GM12878 (cell line): ENCODE measurements around the gene LRP1B. TPM values are rescaled to one million over a fixed set of nuclear protein-coding genes. Genes with fewer than 3 reads are reported as not detected.

Experiments
- ATAC-seq: fragments of 200-7000 bp; cut with Tn5 transposase; 3 replicates; pipeline ENCODE4 v1.9.1; 2020; ENCODE audit warnings: mild to moderate bottlenecking, moderate library complexity
- BruUV-seq: library from RNA; stranded (reverse); fragments of 400-500 nt; replicated peaks from 2 replicates; lab custom pipeline; 2021; lab: Mats Ljungman, UMichigan
- CTCF ChIA-PET: fragments of 300-600 bp; sonication (Branson Sonifier 250); formaldehyde crosslinking; extraction: SDS; loops from one replicate; lab custom pipeline; 2021; ENCODE audit warnings: inconsistent platforms; lab: Yijun Ruan, JAX
- POLR2A ChIA-PET: fragments of 350-600 bp; formaldehyde crosslinking; extraction: SDS; loops from one replicate; lab custom pipeline; 2021; ENCODE audit warnings: inconsistent platforms; lab: Charles Lee
- RAD21 ChIA-PET: fragments of 300-600 bp; sonication (Branson Sonifier 250); formaldehyde crosslinking; loops from one replicate; lab custom pipeline; 2023; ENCODE audit warnings: antibody characterized with exemption; ENCODE audit not compliant: unreplicated experiment; lab: Charles Lee
- SMC1A ChIA-PET: fragments of 300-600 bp; sonication (Branson Sonifier 250); formaldehyde crosslinking; loops from one replicate; lab custom pipeline; 2023; ENCODE audit not compliant: unreplicated experiment, uncharacterized antibody; lab: Charles Lee
- DNase-seq: peaks from one replicate; pipeline ENCODE4 v3.0.0-alpha.2; 2011; ENCODE audit warnings: low read depth, low spot score
- FAIRE-seq: peaks from 3 replicates; lab custom pipeline; 2011; peaks lifted over from hg19 to GRCh38; lab: Jason Lieb, UNC
- H2AFZ ChIP-seq: 2 replicates; pipeline ENCODE4 v1.6.0; 2011; ENCODE audit warnings: low read depth, low read length, control low read depth; ENCODE audit not compliant: control insufficient read depth
- H3K27ac ChIP-seq: 2 replicates; pipeline ENCODE4 v1.5.1; 2011; ENCODE audit warnings: control low read depth; ENCODE audit not compliant: control insufficient read depth, insufficient read depth
- H3K27me3 ChIP-seq, 2 experiments: replicated peaks in 1 of 2; 2 replicates each; pipeline versions ENCODE4 v1.6.0 to v1.6.1; 2011; ENCODE audit warnings: low read length in 1 of 2; ENCODE audit not compliant: control insufficient read depth in 2 of 2, insufficient read depth in 2 of 2
- H3K36me3 ChIP-seq, 2 experiments: 2 replicates each; pipeline ENCODE4 v1.5.1; 2011; ENCODE audit warnings: low read length in 1 of 2; ENCODE audit not compliant: control insufficient read depth in 2 of 2, insufficient read depth in 2 of 2
- H3K4me1 ChIP-seq: 2 replicates; pipeline ENCODE4 v1.6.1; 2011; ENCODE audit warnings: mild to moderate bottlenecking, low read length, moderate library complexity, mixed read lengths; ENCODE audit not compliant: control insufficient read depth, insufficient read depth
- H3K4me2 ChIP-seq: 2 replicates; pipeline ENCODE4 v1.6.0; 2011; ENCODE audit warnings: control low read depth; ENCODE audit not compliant: control insufficient read depth, insufficient read depth
- H3K4me3 ChIP-seq: fragments of 200-600 bp; sonication (generic); 2 replicates; pipeline ENCODE4 v1.5.1; 2016
- H3K79me2 ChIP-seq: 2 replicates; pipeline ENCODE4 v1.6.0; 2011; ENCODE audit warnings: low read length; ENCODE audit not compliant: control insufficient read depth, insufficient read depth
- H3K9ac ChIP-seq: 2 replicates; pipeline ENCODE4 v1.8.0; 2011; ENCODE audit warnings: low read length, control low read depth, mixed read lengths; ENCODE audit not compliant: control insufficient read depth, insufficient read depth
- H3K9me3 ChIP-seq: replicated peaks from 3 replicates; pipeline ENCODE4 v1.5.1; 2011; ENCODE audit warnings: mild to moderate bottlenecking, low read length; ENCODE audit not compliant: control insufficient read depth, insufficient read depth
- H4K20me1 ChIP-seq: 2 replicates; pipeline ENCODE4 v1.6.0; 2011; ENCODE audit not compliant: control insufficient read depth, insufficient read depth
- BACH1 ChIP-seq: fragments of 450-650 bp; IDR thresholded peaks from 2 replicates; pipeline ENCODE4 v1.6.1; 2017; ENCODE audit warnings: mild to moderate bottlenecking, borderline replicate concordance
- BHLHE40 ChIP-seq, 2 experiments: fragments of 450-650 bp in 1 of 2; IDR thresholded peaks; 2 replicates each; pipeline ENCODE4 v1.6.1; 2011 to 2017; ENCODE audit warnings: low read depth in 2 of 2, borderline replicate concordance in 1 of 2, improper control_type of control experiment in 1 of 2, low read length in 1 of 2, mild to moderate bottlenecking in 1 of 2
- CBX5 ChIP-seq: sonication (generic); IDR thresholded peaks from 2 replicates; pipeline ENCODE4 v1.6.1; 2016; ENCODE audit warnings: low read depth, moderate library complexity, mild to moderate bottlenecking, inconsistent platforms
- ESRRA ChIP-seq: IDR thresholded peaks from 2 replicates; pipeline ENCODE4 v1.6.1; 2012; ENCODE audit warnings: mild to moderate bottlenecking, low read length, improper control_type of control experiment
- HDAC2 ChIP-seq: fragments of 200-600 bp; sonication (generic); IDR thresholded peaks from 2 replicates; pipeline ENCODE4 v1.6.1; 2017
- HDAC6 ChIP-seq: fragments of 200-600 bp; sonication (generic); IDR thresholded peaks from one replicate; pipeline ENCODE4 v1.8.0; 2017; ENCODE audit warnings: antibody characterized with exemption; ENCODE audit not compliant: unreplicated experiment
- MXI1 ChIP-seq: fragments of 150-350 bp; IDR thresholded peaks from 2 replicates; pipeline ENCODE4 v1.6.1; 2011; ENCODE audit warnings: low read depth, mild to moderate bottlenecking, inconsistent platforms, low read length, improper control_type of control experiment
- POLR2AphosphoS5 ChIP-seq: IDR thresholded peaks from 2 replicates; pipeline ENCODE4 v1.6.1; 2011; ENCODE audit warnings: mild to moderate bottlenecking, low read length, inconsistent platforms
- POU2F2 ChIP-seq: IDR thresholded peaks from 3 replicates; pipeline ENCODE4 v1.6.1; 2011; ENCODE audit warnings: low read depth, mild to moderate bottlenecking, low read length, borderline replicate concordance
- RB1 ChIP-seq: fragments of 450-650 bp; formaldehyde crosslinking; IDR thresholded peaks from 2 replicates; pipeline ENCODE4 v1.6.1; 2017; ENCODE audit warnings: mild to moderate bottlenecking, borderline replicate concordance
- RCOR1 ChIP-seq: conservative IDR thresholded peaks from 2 replicates; pipeline ENCODE4 v1.6.1; 2012; ENCODE audit warnings: low read depth, low read length, improper control_type of control experiment
- RUNX3 ChIP-seq: IDR thresholded peaks from 2 replicates; pipeline ENCODE4 v1.6.1; 2012; ENCODE audit warnings: low read length, inconsistent platforms
- TAF1 ChIP-seq: IDR thresholded peaks from 2 replicates; pipeline ENCODE4 v1.6.1; 2011; ENCODE audit warnings: mild to moderate bottlenecking, low read depth, low read length, borderline replicate concordance
- ZNF384 ChIP-seq: IDR thresholded peaks from 2 replicates; pipeline ENCODE4 v1.6.1; 2012; ENCODE audit warnings: low read depth, mild to moderate bottlenecking, low read length, improper control_type of control experiment, borderline replicate concordance
- WGBS: methylation state at CpG from one replicate; pipeline ENCODE4 v1.1.6; 2016; ENCODE audit warnings: low lambda C conversion rate; ENCODE audit not compliant: insufficient replicate concordance, insufficient coverage; ENCODE audit errors: missing lambda C conversion rate; 5-methylcytosine and 5-hydroxymethylcytosine counted together
- in situ Hi-C: fragments of 300-500 bp; cut with MboI; formaldehyde crosslinking; loops from 9 replicates; pipeline ENCODE4 v1.14.3; 2018; ENCODE audit warnings: mixed read lengths
- intact Hi-C: fragments of 100-400 bp; cut with micrococcal nuclease; formaldehyde crosslinking; loops from one replicate; pipeline ENCODE4 v1.14.2; 2022; ENCODE audit not compliant: unreplicated experiment
- polyA plus RNA-seq, 11 experiments: library from polyadenylated mRNA; depleted of rRNA in 4 of 11; unstranded in 6 of 11; stranded (reverse) in 5 of 11; fragments of >200 nt; fragmentation: Nextera tagmentation in 4 of 11; fragmentation: Illumina TruSeq in 1 of 11; extraction: Ambion mirVana in 4 of 11; extraction: Trizol in 1 of 11; gene quantifications; 1 replicate in 1 of 11; 2 replicates in 10 of 11; pipeline versions ENCODE4 v1.2.1 to v1.2.3, GENCODE V29; 2011 to 2016; ENCODE audit warnings: inconsistent platforms in 2 of 11, missing spikeins in 2 of 11, low read depth in 1 of 11
- total RNA-seq, 4 experiments: library from RNA; depleted of rRNA in 3 of 4; stranded (reverse); fragments of >200 nt in 3 of 4; fragmentation: Illumina TruSeq in 1 of 4; extraction: Trizol in 1 of 4; gene quantifications; 2 replicates each; pipeline versions ENCODE4 v1.2.1 to v1.2.3, GENCODE V29; 2013 to 2021
- TF ChIP-seq, protein P1 (sequence below): IDR thresholded peaks from 2 replicates; pipeline ENCODE4 v1.6.1; 2011; ENCODE audit warnings: mild to moderate bottlenecking, low read depth, low read length, moderate library complexity; ENCODE audit not compliant: insufficient replicate concordance
- TF ChIP-seq, protein P2 (sequence below): IDR thresholded peaks from 2 replicates; pipeline ENCODE4 v1.6.1; 2012; ENCODE audit warnings: low read depth, low read length, improper control_type of control experiment
- TF ChIP-seq, protein P3 (sequence below): fragments of 450-650 bp; IDR thresholded peaks from 2 replicates; pipeline ENCODE4 v1.6.1; 2017; ENCODE audit warnings: mild to moderate bottlenecking
- TF ChIP-seq, protein P4 (sequence below): fragments of 450-650 bp; IDR thresholded peaks from 2 replicates; pipeline ENCODE4 v1.6.1; 2018; ENCODE audit warnings: borderline replicate concordance, mild to moderate bottlenecking; ENCODE audit not compliant: partially characterized antibody
- TF ChIP-seq, protein P5 (sequence below): IDR thresholded peaks from 2 replicates; pipeline ENCODE4 v1.6.1; 2012; ENCODE audit warnings: low read depth, low read length, improper control_type of control experiment

Gene LRP1B
- total and polyA plus RNA-seq, 10 of the 15 experiments (the other 5 are each of a cell fraction or from before 2014, with no cell fraction given), result under 0.01 to 0.06 (median 0.03) TPM; not detected in 5

- Histone ChIP-seq H3K9ac (no peak overlapping the region), H3K36me3 (no peaks in the 10 kb centered on the region), H4K20me1 (no peaks in the 10 kb centered on the region), H3K27me3 (no peaks in the 10 kb centered on the region), H3K79me2 (no peaks in the 10 kb centered on the region), H3K4me1 (no peaks in the 10 kb centered on the region), H2AFZ (no peak overlapping the region), H3K9me3 (no peaks in the 10 kb centered on the region), H3K4me2 (no peak overlapping the region), H3K27ac (no peak overlapping the region), H3K4me3 (no peak overlapping the region)
- ChIA-PET SMC1A (interaction anchor here (1.1 kb wide), 1 partner anchor 765 kb away, joined by 3 read pairs; no protein-coding TSS in a partner anchor), RAD21 (no interaction called here), POLR2A (no interaction called here), CTCF (no interaction called here)
- no peak for DNase-seq
- ATAC-seq, result no peak
- WGBS, result 0% methylated on average over 1 of the region's 1 CpG
- intact Hi-C loops (no loop called here), in situ Hi-C loops (no loop called here)
- BruUV-seq, result no TSS peak
- no peak for FAIRE-seq
- TF ChIP-seq HDAC6 (no peak), POU2F2 (no peak), ESRRA (no peak), BACH1 (no peak), POLR2AphosphoS5 (no peak), RCOR1 (no peak), TAF1 (no peak), MXI1 (no peak), BHLHE40 (IDR thresholded peaks at IDR 0.05; ENCODE audit: borderline replicate concordance in 1 of 2, low read depth in 2 of 2, low read length in 1 of 2) (no peak), ZNF384 (no peak), RB1 (no peak), CBX5 (no peak), HDAC2 (no peak), RUNX3 (no peak)
- TF ChIP-seq, protein P1, sequence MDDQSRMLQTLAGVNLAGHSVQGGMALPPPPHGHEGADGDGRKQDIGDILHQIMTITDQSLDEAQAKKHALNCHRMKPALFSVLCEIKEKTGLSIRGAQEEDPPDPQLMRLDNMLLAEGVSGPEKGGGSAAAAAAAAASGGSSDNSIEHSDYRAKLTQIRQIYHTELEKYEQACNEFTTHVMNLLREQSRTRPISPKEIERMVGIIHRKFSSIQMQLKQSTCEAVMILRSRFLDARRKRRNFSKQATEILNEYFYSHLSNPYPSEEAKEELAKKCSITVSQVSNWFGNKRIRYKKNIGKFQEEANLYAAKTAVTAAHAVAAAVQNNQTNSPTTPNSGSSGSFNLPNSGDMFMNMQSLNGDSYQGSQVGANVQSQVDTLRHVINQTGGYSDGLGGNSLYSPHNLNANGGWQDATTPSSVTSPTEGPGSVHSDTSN, result no peak
- TF ChIP-seq, protein P2, sequence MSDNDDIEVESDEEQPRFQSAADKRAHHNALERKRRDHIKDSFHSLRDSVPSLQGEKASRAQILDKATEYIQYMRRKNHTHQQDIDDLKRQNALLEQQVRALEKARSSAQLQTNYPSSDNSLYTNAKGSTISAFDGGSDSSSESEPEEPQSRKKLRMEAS, result no peak
- TF ChIP-seq, protein P3, sequence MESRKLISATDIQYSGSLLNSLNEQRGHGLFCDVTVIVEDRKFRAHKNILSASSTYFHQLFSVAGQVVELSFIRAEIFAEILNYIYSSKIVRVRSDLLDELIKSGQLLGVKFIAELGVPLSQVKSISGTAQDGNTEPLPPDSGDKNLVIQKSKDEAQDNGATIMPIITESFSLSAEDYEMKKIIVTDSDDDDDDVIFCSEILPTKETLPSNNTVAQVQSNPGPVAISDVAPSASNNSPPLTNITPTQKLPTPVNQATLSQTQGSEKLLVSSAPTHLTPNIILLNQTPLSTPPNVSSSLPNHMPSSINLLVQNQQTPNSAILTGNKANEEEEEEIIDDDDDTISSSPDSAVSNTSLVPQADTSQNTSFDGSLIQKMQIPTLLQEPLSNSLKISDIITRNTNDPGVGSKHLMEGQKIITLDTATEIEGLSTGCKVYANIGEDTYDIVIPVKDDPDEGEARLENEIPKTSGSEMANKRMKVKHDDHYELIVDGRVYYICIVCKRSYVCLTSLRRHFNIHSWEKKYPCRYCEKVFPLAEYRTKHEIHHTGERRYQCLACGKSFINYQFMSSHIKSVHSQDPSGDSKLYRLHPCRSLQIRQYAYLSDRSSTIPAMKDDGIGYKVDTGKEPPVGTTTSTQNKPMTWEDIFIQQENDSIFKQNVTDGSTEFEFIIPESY, result no peak
- TF ChIP-seq, protein P4, sequence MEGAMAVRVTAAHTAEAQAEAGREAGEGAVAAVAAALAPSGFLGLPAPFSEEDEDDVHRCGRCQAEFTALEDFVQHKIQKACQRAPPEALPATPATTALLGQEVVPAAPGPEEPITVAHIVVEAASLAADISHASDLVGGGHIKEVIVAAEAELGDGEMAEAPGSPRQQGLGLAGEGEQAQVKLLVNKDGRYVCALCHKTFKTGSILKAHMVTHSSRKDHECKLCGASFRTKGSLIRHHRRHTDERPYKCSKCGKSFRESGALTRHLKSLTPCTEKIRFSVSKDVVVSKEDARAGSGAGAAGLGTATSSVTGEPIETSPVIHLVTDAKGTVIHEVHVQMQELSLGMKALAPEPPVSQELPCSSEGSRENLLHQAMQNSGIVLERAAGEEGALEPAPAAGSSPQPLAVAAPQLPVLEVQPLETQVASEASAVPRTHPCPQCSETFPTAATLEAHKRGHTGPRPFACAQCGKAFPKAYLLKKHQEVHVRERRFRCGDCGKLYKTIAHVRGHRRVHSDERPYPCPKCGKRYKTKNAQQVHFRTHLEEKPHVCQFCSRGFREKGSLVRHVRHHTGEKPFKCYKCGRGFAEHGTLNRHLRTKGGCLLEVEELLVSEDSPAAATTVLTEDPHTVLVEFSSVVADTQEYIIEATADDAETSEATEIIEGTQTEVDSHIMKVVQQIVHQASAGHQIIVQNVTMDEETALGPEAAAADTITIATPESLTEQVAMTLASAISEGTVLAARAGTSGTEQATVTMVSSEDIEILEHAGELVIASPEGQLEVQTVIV, result no peak
- TF ChIP-seq, protein P5, sequence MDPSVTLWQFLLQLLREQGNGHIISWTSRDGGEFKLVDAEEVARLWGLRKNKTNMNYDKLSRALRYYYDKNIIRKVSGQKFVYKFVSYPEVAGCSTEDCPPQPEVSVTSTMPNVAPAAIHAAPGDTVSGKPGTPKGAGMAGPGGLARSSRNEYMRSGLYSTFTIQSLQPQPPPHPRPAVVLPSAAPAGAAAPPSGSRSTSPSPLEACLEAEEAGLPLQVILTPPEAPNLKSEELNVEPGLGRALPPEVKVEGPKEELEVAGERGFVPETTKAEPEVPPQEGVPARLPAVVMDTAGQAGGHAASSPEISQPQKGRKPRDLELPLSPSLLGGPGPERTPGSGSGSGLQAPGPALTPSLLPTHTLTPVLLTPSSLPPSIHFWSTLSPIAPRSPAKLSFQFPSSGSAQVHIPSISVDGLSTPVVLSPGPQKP, result no peak
Observed at GRCh38 chr2:142025394-142025793, 105.4 kb downstream of the LRP1B start.
